Liver (tissue), 3 donors: ENCODE data around the gene PRDM1.

Source experiments
- RXRA ChIP-seq, 2 donors: IDR thresholded peaks; 2 replicates each; pipeline ENCODE4 v1.6.1; 2017 to 2018; ENCODE audit warnings: antibody characterized with exemption in 2 of 2, mild to moderate bottlenecking in 1 of 2
- TAF1 ChIP-seq: conservative IDR thresholded peaks from 2 replicates; pipeline ENCODE4 v1.6.1; 2016; ENCODE audit warnings: antibody characterized with exemption, mild to moderate bottlenecking
- TF ChIP-seq, protein P1 (sequence below): fragments of 150-350 bp; IDR thresholded peaks from 2 replicates; pipeline ENCODE4 v1.5.1; 2017; ENCODE audit warnings: improper control_type of control experiment, low read depth, low read length; ENCODE audit not compliant: missing input control
- TF ChIP-seq, protein P2 (sequence below): IDR thresholded peaks from 2 replicates; pipeline ENCODE4 v1.6.1; 2016; ENCODE audit warnings: antibody characterized with exemption
- TF ChIP-seq, protein P3 (sequence below): IDR thresholded peaks from 2 replicates; pipeline ENCODE4 v1.6.1; 2016; ENCODE audit warnings: antibody characterized with exemption
- donor health status: healthy.
- donor health status: healthy.

DNA sequence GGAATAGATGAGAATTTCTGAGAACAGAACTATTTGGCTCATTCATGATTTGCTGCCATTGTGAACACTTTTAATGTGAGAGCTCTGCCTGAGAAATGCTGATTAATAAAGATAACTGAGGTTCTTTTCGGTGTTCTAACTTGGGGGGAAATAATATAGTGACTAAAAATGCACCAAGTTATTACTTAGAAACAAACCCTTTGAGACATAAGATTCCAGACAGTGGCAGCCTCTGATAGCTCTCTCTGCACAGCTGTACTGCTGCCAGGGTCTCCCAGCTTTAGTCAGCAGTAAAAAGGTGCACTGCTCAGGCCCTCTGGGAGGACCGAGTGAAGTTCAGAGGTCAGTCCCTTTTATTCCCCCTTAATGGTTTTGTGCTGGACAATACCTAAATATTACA, 2.5 kb upstream of the PRDM1 start:
- TF ChIP-seq, protein P1, sequence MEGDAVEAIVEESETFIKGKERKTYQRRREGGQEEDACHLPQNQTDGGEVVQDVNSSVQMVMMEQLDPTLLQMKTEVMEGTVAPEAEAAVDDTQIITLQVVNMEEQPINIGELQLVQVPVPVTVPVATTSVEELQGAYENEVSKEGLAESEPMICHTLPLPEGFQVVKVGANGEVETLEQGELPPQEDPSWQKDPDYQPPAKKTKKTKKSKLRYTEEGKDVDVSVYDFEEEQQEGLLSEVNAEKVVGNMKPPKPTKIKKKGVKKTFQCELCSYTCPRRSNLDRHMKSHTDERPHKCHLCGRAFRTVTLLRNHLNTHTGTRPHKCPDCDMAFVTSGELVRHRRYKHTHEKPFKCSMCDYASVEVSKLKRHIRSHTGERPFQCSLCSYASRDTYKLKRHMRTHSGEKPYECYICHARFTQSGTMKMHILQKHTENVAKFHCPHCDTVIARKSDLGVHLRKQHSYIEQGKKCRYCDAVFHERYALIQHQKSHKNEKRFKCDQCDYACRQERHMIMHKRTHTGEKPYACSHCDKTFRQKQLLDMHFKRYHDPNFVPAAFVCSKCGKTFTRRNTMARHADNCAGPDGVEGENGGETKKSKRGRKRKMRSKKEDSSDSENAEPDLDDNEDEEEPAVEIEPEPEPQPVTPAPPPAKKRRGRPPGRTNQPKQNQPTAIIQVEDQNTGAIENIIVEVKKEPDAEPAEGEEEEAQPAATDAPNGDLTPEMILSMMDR = no peak
- TF ChIP-seq, protein P2, sequence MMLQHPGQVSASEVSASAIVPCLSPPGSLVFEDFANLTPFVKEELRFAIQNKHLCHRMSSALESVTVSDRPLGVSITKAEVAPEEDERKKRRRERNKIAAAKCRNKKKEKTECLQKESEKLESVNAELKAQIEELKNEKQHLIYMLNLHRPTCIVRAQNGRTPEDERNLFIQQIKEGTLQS = no peak
- TF ChIP-seq, protein P3, sequence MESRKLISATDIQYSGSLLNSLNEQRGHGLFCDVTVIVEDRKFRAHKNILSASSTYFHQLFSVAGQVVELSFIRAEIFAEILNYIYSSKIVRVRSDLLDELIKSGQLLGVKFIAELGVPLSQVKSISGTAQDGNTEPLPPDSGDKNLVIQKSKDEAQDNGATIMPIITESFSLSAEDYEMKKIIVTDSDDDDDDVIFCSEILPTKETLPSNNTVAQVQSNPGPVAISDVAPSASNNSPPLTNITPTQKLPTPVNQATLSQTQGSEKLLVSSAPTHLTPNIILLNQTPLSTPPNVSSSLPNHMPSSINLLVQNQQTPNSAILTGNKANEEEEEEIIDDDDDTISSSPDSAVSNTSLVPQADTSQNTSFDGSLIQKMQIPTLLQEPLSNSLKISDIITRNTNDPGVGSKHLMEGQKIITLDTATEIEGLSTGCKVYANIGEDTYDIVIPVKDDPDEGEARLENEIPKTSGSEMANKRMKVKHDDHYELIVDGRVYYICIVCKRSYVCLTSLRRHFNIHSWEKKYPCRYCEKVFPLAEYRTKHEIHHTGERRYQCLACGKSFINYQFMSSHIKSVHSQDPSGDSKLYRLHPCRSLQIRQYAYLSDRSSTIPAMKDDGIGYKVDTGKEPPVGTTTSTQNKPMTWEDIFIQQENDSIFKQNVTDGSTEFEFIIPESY = no peak
- TF ChIP-seq TAF1 (no peak), RXRA (IDR thresholded peaks at IDR 0.05) (no peak)
